ENCODE data around the gene LLGL1. TPM values are rescaled to one million over a fixed set of nuclear protein-coding genes. Genes with fewer than 3 reads are reported as not detected.

The LLGL1 gene
- total and polyA plus RNA-seq, 10 of the 15 experiments (the other 5 are each of a cell fraction or from before 2014, with no cell fraction given), result 0.02 to 9.2 (median 2.5) TPM

- Histone ChIP-seq H3K4me2 (ENCODE audit: control insufficient read depth, insufficient read depth) (no peak overlapping the region), H3K4me3 (no peak overlapping the region), H3K4me1 (ENCODE audit: control insufficient read depth, insufficient read depth, low read length) (peaks cover 10% of the 10 kb centered on the region), H3K9me3 (replicated peaks; ENCODE audit: control insufficient read depth, insufficient read depth, low read length) (no peaks in the 10 kb centered on the region), H2AFZ (ENCODE audit: control insufficient read depth, low read depth, low read length) (no peak overlapping the region), H3K27me3 (replicated peaks in 1 of 2; ENCODE audit: control insufficient read depth in 2 of 2, insufficient read depth in 2 of 2, low read length in 1 of 2) (no peaks in the 10 kb centered on the region), H3K27ac (ENCODE audit: control insufficient read depth, insufficient read depth) (no peak overlapping the region), H3K9ac (ENCODE audit: control insufficient read depth, insufficient read depth, low read length) (no peak overlapping the region), H3K36me3 (ENCODE audit: control insufficient read depth in 2 of 2, insufficient read depth in 2 of 2, low read length in 1 of 2) (no peaks in the 10 kb centered on the region), H3K79me2 (ENCODE audit: control insufficient read depth, insufficient read depth, low read length) (no peaks in the 10 kb centered on the region), H4K20me1 (ENCODE audit: control insufficient read depth, insufficient read depth) (no peaks in the 10 kb centered on the region)
- BruUV-seq (replicated peaks), result no TSS peak
- ChIA-PET CTCF (interaction anchor here (1.3 kb wide), 1 partner anchor 82 kb away, joined by 5 read pairs; no protein-coding TSS in a partner anchor), POLR2A (interaction anchor here (0.6 kb wide), 1 partner anchor 31 kb away, joined by 3 read pairs; no protein-coding TSS in a partner anchor), RAD21 (ENCODE audit: unreplicated experiment) (no interaction called here), SMC1A (ENCODE audit: uncharacterized antibody, unreplicated experiment) (interaction anchor here (1.2 kb wide), 1 partner anchor 41 kb away, joined by 3 read pairs; no protein-coding TSS in a partner anchor)
- DNase-seq (ENCODE audit: low read depth, low spot score) (no peak), FAIRE-seq (no peak), ATAC-seq (no peak)
- in situ Hi-C loops (cut with MboI), result no loop called here
- WGBS (ENCODE audit: insufficient coverage, insufficient replicate concordance, low lambda C conversion rate, missing lambda C conversion rate), result 49% methylated on average over 4 of the region's 4 CpGs
- intact Hi-C loops (cut with micrococcal nuclease; ENCODE audit: unreplicated experiment), result no loop called here
- TF ChIP-seq, protein P1, sequence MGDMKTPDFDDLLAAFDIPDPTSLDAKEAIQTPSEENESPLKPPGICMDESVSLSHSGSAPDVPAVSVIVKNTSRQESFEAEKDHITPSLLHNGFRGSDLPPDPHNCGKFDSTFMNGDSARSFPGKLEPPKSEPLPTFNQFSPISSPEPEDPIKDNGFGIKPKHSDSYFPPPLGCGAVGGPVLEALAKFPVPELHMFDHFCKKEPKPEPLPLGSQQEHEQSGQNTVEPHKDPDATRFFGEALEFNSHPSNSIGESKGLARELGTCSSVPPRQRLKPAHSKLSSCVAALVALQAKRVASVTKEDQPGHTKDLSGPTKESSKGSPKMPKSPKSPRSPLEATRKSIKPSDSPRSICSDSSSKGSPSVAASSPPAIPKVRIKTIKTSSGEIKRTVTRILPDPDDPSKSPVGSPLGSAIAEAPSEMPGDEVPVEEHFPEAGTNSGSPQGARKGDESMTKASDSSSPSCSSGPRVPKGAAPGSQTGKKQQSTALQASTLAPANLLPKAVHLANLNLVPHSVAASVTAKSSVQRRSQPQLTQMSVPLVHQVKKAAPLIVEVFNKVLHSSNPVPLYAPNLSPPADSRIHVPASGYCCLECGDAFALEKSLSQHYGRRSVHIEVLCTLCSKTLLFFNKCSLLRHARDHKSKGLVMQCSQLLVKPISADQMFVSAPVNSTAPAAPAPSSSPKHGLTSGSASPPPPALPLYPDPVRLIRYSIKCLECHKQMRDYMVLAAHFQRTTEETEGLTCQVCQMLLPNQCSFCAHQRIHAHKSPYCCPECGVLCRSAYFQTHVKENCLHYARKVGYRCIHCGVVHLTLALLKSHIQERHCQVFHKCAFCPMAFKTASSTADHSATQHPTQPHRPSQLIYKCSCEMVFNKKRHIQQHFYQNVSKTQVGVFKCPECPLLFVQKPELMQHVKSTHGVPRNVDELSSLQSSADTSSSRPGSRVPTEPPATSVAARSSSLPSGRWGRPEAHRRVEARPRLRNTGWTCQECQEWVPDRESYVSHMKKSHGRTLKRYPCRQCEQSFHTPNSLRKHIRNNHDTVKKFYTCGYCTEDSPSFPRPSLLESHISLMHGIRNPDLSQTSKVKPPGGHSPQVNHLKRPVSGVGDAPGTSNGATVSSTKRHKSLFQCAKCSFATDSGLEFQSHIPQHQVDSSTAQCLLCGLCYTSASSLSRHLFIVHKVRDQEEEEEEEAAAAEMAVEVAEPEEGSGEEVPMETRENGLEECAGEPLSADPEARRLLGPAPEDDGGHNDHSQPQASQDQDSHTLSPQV (IDR thresholded peaks at IDR 0.05), result no peak
- TF ChIP-seq NFIC (IDR thresholded peaks at IDR 0.05; ENCODE audit: low read depth, low read length), result no peak
- TF ChIP-seq ZBTB11 (CRISPR knock-in tag; IDR thresholded peaks at IDR 0.05), result no peak
- no peak for TF ChIP-seq EGR1 (IDR thresholded peaks at IDR 0.05; ENCODE audit: borderline replicate concordance in 1 of 2, low read depth in 2 of 2, low read length in 2 of 2)
- TF ChIP-seq, protein P2, sequence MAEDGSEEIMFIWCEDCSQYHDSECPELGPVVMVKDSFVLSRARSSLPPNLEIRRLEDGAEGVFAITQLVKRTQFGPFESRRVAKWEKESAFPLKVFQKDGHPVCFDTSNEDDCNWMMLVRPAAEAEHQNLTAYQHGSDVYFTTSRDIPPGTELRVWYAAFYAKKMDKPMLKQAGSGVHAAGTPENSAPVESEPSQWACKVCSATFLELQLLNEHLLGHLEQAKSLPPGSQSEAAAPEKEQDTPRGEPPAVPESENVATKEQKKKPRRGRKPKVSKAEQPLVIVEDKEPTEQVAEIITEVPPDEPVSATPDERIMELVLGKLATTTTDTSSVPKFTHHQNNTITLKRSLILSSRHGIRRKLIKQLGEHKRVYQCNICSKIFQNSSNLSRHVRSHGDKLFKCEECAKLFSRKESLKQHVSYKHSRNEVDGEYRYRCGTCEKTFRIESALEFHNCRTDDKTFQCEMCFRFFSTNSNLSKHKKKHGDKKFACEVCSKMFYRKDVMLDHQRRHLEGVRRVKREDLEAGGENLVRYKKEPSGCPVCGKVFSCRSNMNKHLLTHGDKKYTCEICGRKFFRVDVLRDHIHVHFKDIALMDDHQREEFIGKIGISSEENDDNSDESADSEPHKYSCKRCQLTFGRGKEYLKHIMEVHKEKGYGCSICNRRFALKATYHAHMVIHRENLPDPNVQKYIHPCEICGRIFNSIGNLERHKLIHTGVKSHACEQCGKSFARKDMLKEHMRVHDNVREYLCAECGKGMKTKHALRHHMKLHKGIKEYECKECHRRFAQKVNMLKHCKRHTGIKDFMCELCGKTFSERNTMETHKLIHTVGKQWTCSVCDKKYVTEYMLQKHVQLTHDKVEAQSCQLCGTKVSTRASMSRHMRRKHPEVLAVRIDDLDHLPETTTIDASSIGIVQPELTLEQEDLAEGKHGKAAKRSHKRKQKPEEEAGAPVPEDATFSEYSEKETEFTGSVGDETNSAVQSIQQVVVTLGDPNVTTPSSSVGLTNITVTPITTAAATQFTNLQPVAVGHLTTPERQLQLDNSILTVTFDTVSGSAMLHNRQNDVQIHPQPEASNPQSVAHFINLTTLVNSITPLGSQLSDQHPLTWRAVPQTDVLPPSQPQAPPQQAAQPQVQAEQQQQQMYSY (CRISPR knock-in tag; IDR thresholded peaks at IDR 0.05), result no peak
- no peak for TF ChIP-seq FOXM1 (IDR thresholded peaks at IDR 0.05; ENCODE audit: low read depth, low read length)
- TF ChIP-seq SIN3A (IDR thresholded peaks at IDR 0.05; ENCODE audit: low read depth, low read length), result no peak
- TF ChIP-seq KLF5 (IDR thresholded peaks at IDR 0.05; ENCODE audit: partially characterized antibody), result no peak
- TF ChIP-seq PKNOX1 (IDR thresholded peaks at IDR 0.05), result no peak
- no peak for TF ChIP-seq POLR2AphosphoS5 (IDR thresholded peaks at IDR 0.05; ENCODE audit: low read length)
- no peak for TF ChIP-seq RAD51 (IDR thresholded peaks at IDR 0.05)
Observed at GRCh38 chr17:18224053-18224386, 1.4 kb upstream of the LLGL1 start.

Data from GM12878 (cell line).